HG03039 (cell line): ENCODE data around the gene ELFN1.

Source experiments
- ATAC-seq: cut with Tn5 transposase; IDR thresholded peaks from one replicate; pipeline ENCODE4 v1.9.1; 2021; ENCODE audit warnings: mild to moderate bottlenecking, moderate library complexity; ENCODE audit not compliant: unreplicated experiment

Gene ELFN1

GRCh38 chr7:1723254-1723653, 53.2 kb downstream of the ELFN1 start:
- ATAC-seq = no peak

- no peak for ATAC-seq
These were observed 54.2 kb downstream of the ELFN1 start for GRCh38 chr7:1724118-1724910.

- ATAC-seq = no peak
These were observed 55.2 kb downstream of the ELFN1 start for GRCh38 chr7:1725199-1725690.

- ATAC-seq = no peak
These were observed 55.9 kb downstream of the ELFN1 start for GRCh38 chr7:1725766-1726630.

- ATAC-seq = no peak
These were observed 57.0 kb downstream of the ELFN1 start for GRCh38 chr7:1727079-1727478.

GRCh38 chr7:1727812-1728570, 57.9 kb downstream of the ELFN1 start:
- no peak for ATAC-seq

GRCh38 chr7:1729183-1729582, 59.1 kb downstream of the ELFN1 start:
- ATAC-seq = no peak

GRCh38 chr7:1729773-1730172, 59.7 kb downstream of the ELFN1 start:
- no peak for ATAC-seq

GRCh38 chr7:1732072-1732471, 62.0 kb downstream of the ELFN1 start:
- ATAC-seq = no peak

- ATAC-seq = no peak
These were observed 62.6 kb downstream of the ELFN1 start for GRCh38 chr7:1732645-1733044.

GRCh38 chr7:1733206-1733907, 63.3 kb downstream of the ELFN1 start:
- ATAC-seq = no peak

- ATAC-seq = no peak
These were observed 64.0 kb downstream of the ELFN1 start for GRCh38 chr7:1733908-1734730.

GRCh38 chr7:1735262-1735661, 65.2 kb downstream of the ELFN1 start:
- no peak for ATAC-seq

- ATAC-seq = no peak
These were observed 65.9 kb downstream of the ELFN1 start for GRCh38 chr7:1735806-1736483.

GRCh38 chr7:1736484-1736817, 66.4 kb downstream of the ELFN1 start:
- ATAC-seq = no peak

GRCh38 chr7:1736830-1737229, 66.8 kb downstream of the ELFN1 start:
- ATAC-seq = no peak

- no peak for ATAC-seq
These were observed 67.4 kb downstream of the ELFN1 start for GRCh38 chr7:1737523-1737922.

GRCh38 chr7:1737956-1738355, 67.9 kb downstream of the ELFN1 start:
- no peak for ATAC-seq

- no peak for ATAC-seq
These were observed 68.4 kb downstream of the ELFN1 start for GRCh38 chr7:1738511-1738910.
